ENCODE data around the gene SRD5A3. TPM values are rescaled to one million over a fixed set of nuclear protein-coding genes. Genes with fewer than 3 reads are reported as not detected.

SRD5A3 gene
- total and polyA plus RNA-seq, 2 donors (not counting 3 experiments of a cell fraction or from before 2014, with no cell fraction given) = 23.6 to 24.3 TPM

- H3K4me3 ChIP-seq (replicated peaks in 1 of 3; ENCODE audit: insufficient read depth in 1 of 3, low read depth in 1 of 3, low read length in 3 of 3) = no peak overlapping the region
- DNase-seq (ENCODE audit: low read depth, low spot score) (no peak), FAIRE-seq (no peak)
- H3K9me3 ChIP-seq (replicated peaks; ENCODE audit: control insufficient read depth, insufficient read depth, low read length) = no peaks in the 10 kb centered on the region
- no peaks in the 10 kb centered on the region for H3K9me1 ChIP-seq (replicated peaks; ENCODE audit: control insufficient read depth, extremely low read depth, insufficient read depth, low read length)
- H4K20me1 ChIP-seq (replicated peaks; ENCODE audit: control insufficient read depth, extremely low read depth, insufficient read depth, low read length) = no peaks in the 10 kb centered on the region
- ChIA-PET CTCF (no interaction called here), POLR2A (no interaction called here)
- TF ChIP-seq JUN (IDR thresholded peaks at IDR 0.05; ENCODE audit: borderline replicate concordance, insufficient read depth, insufficient read length, low read depth) = no peak
- dilution Hi-C loops (cut with MboI; ENCODE audit: extremely low pct_ligation_motif_present, low sequenced_read_pairs) (no loop called here), intact Hi-C loops (cut with micrococcal nuclease) (no loop called here)
- H3K36me3 ChIP-seq (ENCODE audit: control insufficient read depth in 2 of 2, extremely low read depth in 1 of 2, insufficient read depth in 2 of 2, low read length in 2 of 2) = no peaks in the 10 kb centered on the region
- no peak overlapping the region for H2AFZ ChIP-seq (ENCODE audit: low read depth, low read length)
- no TSS peak for BruUV-seq (replicated peaks)
- H3K4me1 ChIP-seq (ENCODE audit: control insufficient read depth, extremely low read depth, insufficient read depth, low read length) = no peaks in the 10 kb centered on the region
- H3K27me3 ChIP-seq (ENCODE audit: control insufficient read depth in 2 of 2, insufficient read depth in 2 of 2, low read length in 2 of 2) = no peaks in the 10 kb centered on the region
- H3K9ac ChIP-seq (replicated peaks; ENCODE audit: extremely low read depth, insufficient read depth, low read length) = no peak overlapping the region
- H3K79me2 ChIP-seq (ENCODE audit: control insufficient read depth, insufficient read depth, low read length) = no peaks in the 10 kb centered on the region
- no peak overlapping the region for H3K4me2 ChIP-seq (ENCODE audit: insufficient read depth, low read length)
- no peak overlapping the region for H3K27ac ChIP-seq (ENCODE audit: insufficient read depth, low read depth, low read length)
Observed at GRCh38 chr4:55382488-55383003, 36.5 kb downstream of the SRD5A3 start.

- intact Hi-C loops (cut with micrococcal nuclease) (no loop called here), dilution Hi-C loops (cut with MboI; ENCODE audit: extremely low pct_ligation_motif_present, low sequenced_read_pairs) (no loop called here)
- Histone ChIP-seq H3K9me3 (replicated peaks; ENCODE audit: control insufficient read depth, insufficient read depth, low read length) (no peaks in the 10 kb centered on the region), H3K9ac (replicated peaks; ENCODE audit: extremely low read depth, insufficient read depth, low read length) (no peak overlapping the region), H3K9me1 (replicated peaks; ENCODE audit: control insufficient read depth, extremely low read depth, insufficient read depth, low read length) (no peaks in the 10 kb centered on the region), H3K27me3 (ENCODE audit: control insufficient read depth in 2 of 2, insufficient read depth in 2 of 2, low read length in 2 of 2) (no peaks in the 10 kb centered on the region), H4K20me1 (replicated peaks; ENCODE audit: control insufficient read depth, extremely low read depth, insufficient read depth, low read length) (no peaks in the 10 kb centered on the region), H3K79me2 (ENCODE audit: control insufficient read depth, insufficient read depth, low read length) (no peaks in the 10 kb centered on the region), H3K4me3 (replicated peaks in 1 of 3; ENCODE audit: insufficient read depth in 1 of 3, low read depth in 1 of 3, low read length in 3 of 3) (no peak overlapping the region), H2AFZ (ENCODE audit: low read depth, low read length) (no peak overlapping the region), H3K36me3 (ENCODE audit: control insufficient read depth in 2 of 2, extremely low read depth in 1 of 2, insufficient read depth in 2 of 2, low read length in 2 of 2) (no peaks in the 10 kb centered on the region), H3K4me1 (ENCODE audit: control insufficient read depth, extremely low read depth, insufficient read depth, low read length) (no peaks in the 10 kb centered on the region), H3K27ac (ENCODE audit: insufficient read depth, low read depth, low read length) (no peak overlapping the region), H3K4me2 (ENCODE audit: insufficient read depth, low read length) (no peak overlapping the region)
- TF ChIP-seq FOS (IDR thresholded peaks at IDR 0.05; ENCODE audit: borderline replicate concordance, insufficient read depth, low read length) (no peak), MAX (IDR thresholded peaks at IDR 0.05; ENCODE audit: insufficient read depth, insufficient read length) (no peak), JUN (IDR thresholded peaks at IDR 0.05; ENCODE audit: borderline replicate concordance, insufficient read depth, insufficient read length, low read depth) (no peak), GATA2 (IDR thresholded peaks at IDR 0.05; ENCODE audit: insufficient read depth, insufficient read length, low read depth, low read length) (no peak), POLR2A (IDR thresholded peaks at IDR 0.05; ENCODE audit: low read depth, low read length) (no peak), MYC (IDR thresholded peaks at IDR 0.05; ENCODE audit: low read depth, low read length) (no peak), POLR2AphosphoS5 (IDR thresholded peaks at IDR 0.05; ENCODE audit: insufficient read depth, low read depth, low read length) (no peak), EZH2 (IDR thresholded peaks at IDR 0.05; ENCODE audit: borderline replicate concordance, low read depth, low read length, severe bottlenecking) (no peak), CTCF (IDR thresholded peaks at IDR 0.05; ENCODE audit: extremely low read depth in 1 of 2, insufficient read depth in 1 of 2, low read depth in 1 of 2, low read length in 2 of 2) (no peak)
- POLR2A ChIA-PET = no interaction called here
- no TSS peak for BruUV-seq (replicated peaks)
- DNase-seq (ENCODE audit: low read depth, low spot score) (no peak), FAIRE-seq (no peak)
- CTCF ChIA-PET = interaction anchor here (1.5 to 3.1 kb wide), 2 partner anchors 21 to 169 kb away, joined by 5 to 9 read pairs; no protein-coding TSS in a partner anchor
Observed at GRCh38 chr4:55385201-55385649, 39.2 kb downstream of the SRD5A3 start.
